ENCODE data around the gene PALMD. TPM values are rescaled to one million over a fixed set of nuclear protein-coding genes. Genes with fewer than 3 reads are reported as not detected.
A peak's percentile ranks its signal among the peaks of the same experiment; 100 is the strongest.

Gene PALMD
- total RNA-seq, 2 donors from 2014 or later: 1.5 to 2.7 TPM

GRCh38 chr1:99676876-99677275 lies 31.0 kb downstream of the PALMD start:
- ATAC-seq (no peak), DNase-seq (no peak)
- intact Hi-C loops (cut with DNase I, micrococcal nuclease): no loop called here

DNA sequence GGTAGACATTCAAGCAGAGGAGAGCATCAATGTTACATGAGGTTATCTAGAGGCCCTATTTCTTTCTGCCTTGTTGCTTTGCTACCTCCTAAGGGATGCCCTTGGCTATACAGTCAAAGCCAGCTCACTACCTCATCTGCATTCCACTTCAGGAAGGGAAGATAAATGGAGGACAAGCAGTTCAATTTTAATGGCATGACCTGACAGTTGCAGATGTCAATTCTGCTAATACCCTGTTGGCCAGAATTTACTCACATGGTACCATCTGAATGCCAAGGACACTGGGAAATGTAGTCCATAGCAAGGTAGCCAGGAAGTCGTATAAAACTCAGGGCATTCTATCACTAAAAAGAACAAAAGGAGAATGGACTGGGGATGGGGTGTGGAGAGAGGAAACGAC lies 31.5 kb downstream of the PALMD start:
- intact Hi-C loops (cut with DNase I, micrococcal nuclease): no loop called here
- no peak for ATAC-seq

GRCh38 chr1:99680270-99680669 lies 34.4 kb downstream of the PALMD start:
- DNase-seq (no peak), ATAC-seq (no peak)
- intact Hi-C loops (cut with DNase I, micrococcal nuclease): no loop called here

More for the DNA sequence above, 31.5 kb downstream of the PALMD start:
- DNase-seq: no peak

GRCh38 chr1:99681583-99681982 lies 35.7 kb downstream of the PALMD start:
- ATAC-seq: no peak
- intact Hi-C loops (cut with DNase I, micrococcal nuclease): no loop called here
- no peak for DNase-seq

- ATAC-seq (no peak), DNase-seq (no peak)
- intact Hi-C loops (cut with DNase I, micrococcal nuclease): no loop called here
These were observed 36.4 kb downstream of the PALMD start for GRCh38 chr1:99682291-99682751.

DNA sequence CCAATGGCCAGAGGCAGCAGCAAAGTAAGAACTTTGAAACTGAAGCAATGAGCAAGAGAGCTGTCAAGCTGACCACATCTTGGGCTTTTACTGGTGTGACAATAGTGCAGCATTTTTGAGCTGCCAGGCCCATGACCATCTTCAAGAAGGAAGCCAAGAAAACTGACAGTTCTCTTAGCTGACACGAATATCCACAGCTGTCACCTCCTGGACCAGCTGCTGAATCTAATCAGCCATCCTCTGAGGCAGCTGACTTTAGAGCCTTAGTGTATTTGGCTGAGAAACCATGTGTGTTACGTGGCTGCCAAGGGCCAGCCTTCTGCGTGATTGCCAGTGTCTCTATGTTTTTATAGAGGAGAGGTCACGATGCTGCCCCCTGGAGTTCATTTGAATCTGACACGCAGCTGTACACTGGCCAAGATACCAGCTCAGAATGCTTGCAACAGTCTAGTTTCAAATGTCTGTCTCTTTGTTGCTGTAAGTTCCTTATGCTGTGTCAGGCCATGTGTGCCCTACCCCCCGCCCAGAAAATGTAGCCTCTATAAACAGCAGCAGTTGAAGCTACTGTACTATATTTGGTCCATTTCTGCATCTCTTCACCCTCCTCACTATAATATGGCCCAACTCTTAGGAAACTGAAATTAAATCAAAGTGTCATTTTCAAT lies 39.7 kb downstream of the PALMD start:
- ATAC-seq (peak; percentile 91), DNase-seq (peak; percentile 56 to 75)
- intact Hi-C loops (cut with DNase I, micrococcal nuclease): no loop called here

DNA sequence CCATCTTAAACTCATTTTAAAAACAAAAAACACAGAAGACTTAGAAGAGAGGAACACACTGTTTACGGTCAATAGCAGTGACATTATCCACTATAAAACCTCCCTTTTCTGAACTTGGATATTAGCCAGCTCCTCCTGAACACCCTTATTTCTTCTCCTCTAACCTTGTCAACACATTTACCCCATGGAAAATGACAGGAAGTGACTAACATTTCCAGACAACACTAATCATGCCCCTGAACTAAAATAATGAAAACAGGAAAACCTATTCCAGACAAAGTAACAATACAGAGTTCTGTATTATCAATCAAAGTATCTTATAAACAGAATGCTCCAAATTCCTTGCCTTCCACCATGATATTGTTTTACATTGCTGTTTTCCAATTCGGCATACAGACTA lies 45.3 kb downstream of the PALMD start:
- no peak for DNase-seq
- intact Hi-C loops (cut with DNase I, micrococcal nuclease): no loop called here
- ATAC-seq: no peak

DNA sequence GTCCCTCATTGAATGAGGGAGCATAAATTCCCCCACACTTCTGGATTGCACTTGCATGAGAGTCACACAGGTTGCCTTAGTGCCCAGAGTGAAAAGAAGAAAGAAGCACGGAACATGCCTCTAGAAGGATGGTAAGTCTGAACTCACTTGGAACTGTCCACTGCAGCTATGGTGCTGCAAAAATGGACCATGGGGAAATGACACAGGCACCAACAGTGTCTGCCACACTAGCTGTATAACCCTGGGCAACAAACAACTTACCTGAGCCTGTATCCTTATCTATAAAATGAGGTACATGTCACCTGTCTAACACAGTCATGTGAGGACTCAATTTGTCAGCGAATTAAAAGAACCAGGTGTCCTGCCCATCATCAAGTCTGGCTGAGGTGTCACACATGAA lies 50.7 kb downstream of the PALMD start:
- ATAC-seq (no peak), DNase-seq (no peak)
- intact Hi-C loops (cut with DNase I, micrococcal nuclease): no loop called here

DNA sequence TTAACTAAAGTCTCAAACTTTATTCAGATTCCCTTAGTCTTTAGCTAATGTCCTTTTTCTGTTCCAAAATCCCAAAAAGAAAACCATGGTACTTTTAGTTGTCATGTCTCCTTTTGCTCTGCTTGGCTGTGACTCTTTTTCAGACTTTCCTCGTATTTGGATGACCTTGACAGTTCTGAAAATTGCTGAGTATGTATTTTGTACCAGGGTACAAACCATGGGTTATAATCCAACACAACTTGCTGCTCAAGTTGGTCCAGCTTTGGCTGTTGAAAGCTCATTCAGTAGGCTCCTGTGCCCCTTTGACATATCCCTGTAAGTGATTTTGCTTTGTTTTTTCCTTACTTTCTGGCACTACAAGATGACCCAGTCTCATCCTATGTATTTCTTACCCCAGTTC lies 51.7 kb downstream of the PALMD start:
- DNase-seq: no peak
- ATAC-seq: no peak
- intact Hi-C loops (cut with DNase I, micrococcal nuclease): no loop called here

- intact Hi-C loops (cut with DNase I, micrococcal nuclease): no loop called here
- ATAC-seq: no peak
- DNase-seq: no peak
These were observed 54.1 kb downstream of the PALMD start for GRCh38 chr1:99700020-99700419.

DNA sequence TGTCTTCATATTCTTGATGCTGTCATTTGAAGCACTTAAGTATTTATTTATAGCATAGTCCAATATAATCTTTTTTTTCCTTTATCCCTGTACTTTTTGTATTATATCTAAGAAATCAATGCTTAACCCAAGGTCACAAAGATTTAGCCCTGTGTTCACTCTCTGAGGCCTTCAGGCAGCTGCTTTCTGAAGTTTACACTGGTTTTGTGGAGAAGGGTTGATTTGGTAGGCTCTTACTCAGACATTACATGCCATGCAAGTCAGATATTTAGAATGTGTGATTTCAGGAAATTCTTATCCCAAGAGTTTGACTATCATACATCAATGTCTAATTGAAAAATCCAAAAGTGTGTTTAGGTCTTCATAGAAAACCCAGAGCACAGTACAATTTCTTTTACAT lies 56.3 kb downstream of the PALMD start:
- intact Hi-C loops (cut with DNase I, micrococcal nuclease): no loop called here
- ATAC-seq: no peak
- no peak for DNase-seq

GRCh38 chr1:99704356-99704816 lies 58.5 kb downstream of the PALMD start:
- ATAC-seq: peak; percentile 56
- intact Hi-C loops (cut with DNase I, micrococcal nuclease): no loop called here
- DNase-seq: peak in 1 of 2 donors; percentile 14

- no peak for ATAC-seq
- DNase-seq: no peak
- intact Hi-C loops (cut with DNase I, micrococcal nuclease): loop anchor here in 1 of 2 donors (5.0 kb wide), 1 partner anchor 528 kb away; no protein-coding TSS in a partner anchor
These were observed 59.5 kb downstream of the PALMD start for GRCh38 chr1:99705385-99705784.

DNA sequence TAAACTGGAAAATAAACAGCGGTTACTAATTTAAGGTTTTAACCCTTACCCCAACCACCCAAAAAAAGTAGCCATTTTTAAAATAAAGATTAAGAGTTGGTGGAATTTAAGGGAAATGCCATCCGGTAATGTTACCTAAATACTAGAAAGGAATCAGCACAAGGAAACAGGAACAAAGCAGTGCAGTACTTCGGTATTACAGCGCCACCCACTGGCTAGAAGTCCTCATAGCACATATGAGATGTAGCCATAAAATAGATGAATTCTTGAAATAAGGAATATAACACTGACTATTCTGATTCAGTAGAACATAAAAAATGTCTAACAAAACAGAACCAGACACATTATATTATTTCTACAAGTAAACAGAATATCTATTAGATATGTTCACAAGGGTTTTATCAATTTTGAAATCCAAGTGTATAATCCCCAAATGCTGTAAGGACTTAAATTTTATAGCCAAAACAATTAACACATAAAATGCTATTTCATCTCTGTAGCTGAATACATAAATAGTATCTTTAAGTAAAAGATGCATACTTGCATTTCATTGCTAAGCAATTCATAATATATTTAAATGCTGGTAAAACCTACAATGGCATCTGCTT lies 61.7 kb downstream of the PALMD start:
- ATAC-seq: peak; percentile 83
- intact Hi-C loops (cut with DNase I, micrococcal nuclease): loop anchor here in 1 of 2 donors (5.0 kb wide), 1 partner anchor 530 kb away; no protein-coding TSS in a partner anchor
- peak; percentile 40 to 78 for DNase-seq

DNA sequence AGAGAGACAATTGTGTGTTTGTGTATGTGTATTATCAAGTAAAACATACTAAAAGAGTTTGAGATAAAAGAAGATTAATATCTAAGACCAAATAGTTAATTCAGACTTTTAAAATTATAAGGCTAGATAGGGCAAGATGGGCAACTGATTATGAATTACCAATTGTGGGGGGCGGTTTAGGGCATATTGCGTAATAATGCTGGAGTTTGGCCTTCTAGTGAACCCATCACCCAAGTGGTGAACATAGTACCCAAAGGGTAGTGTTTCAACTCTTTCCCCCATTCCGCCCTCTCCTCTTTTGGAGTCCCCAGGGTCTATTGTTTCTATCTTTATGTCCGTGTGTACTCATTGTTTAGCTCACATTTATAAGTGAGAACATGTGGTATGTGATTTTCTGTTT lies 65.1 kb downstream of the PALMD start:
- ATAC-seq (no peak), DNase-seq (no peak)
- intact Hi-C loops (cut with DNase I, micrococcal nuclease): no loop called here

DNA sequence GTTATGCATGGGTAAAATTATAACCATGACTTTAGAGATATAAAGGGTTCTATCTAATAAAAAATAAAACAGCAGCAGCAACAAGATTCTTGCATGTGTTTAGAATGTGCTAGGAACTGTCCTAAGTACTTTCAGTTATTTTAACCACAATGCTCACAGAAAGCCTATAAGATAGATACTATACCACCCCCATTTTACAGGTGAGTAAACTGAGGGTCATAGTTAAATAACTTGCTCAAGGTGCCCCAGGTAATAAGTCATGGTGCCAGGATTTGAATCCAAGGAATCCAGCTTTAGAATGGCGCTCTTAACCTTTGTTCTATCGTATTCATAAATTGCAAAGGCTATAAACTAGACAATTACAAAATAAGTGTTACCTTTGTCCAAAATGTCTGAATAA lies 67.1 kb downstream of the PALMD start:
- no peak for DNase-seq
- ATAC-seq: peak; percentile 57
- intact Hi-C loops (cut with DNase I, micrococcal nuclease): no loop called here

- no peak for DNase-seq
- ATAC-seq: no peak
- intact Hi-C loops (cut with DNase I, micrococcal nuclease): no loop called here
These were observed 71.1 kb downstream of the PALMD start for GRCh38 chr1:99717005-99717404.

DNA sequence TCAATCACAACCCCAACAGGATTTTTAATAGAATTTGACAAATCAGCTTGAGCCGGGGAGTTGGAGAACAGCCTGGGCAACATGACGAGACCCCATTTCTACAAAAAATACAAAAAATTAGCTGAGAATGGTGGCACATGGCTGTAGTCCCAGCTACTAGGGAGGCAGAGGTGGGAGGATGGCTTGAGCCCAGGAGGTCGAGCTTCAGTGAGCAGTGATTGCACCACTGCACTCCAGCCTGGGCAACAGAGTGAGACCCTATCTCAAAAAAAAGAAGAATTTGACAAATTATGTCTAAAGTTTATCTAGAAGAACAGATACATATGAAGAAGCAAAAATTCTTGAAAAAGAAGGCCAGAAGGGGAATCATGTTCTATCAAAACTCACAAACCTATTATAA lies 77.3 kb downstream of the PALMD start:
- intact Hi-C loops (cut with DNase I, micrococcal nuclease): no loop called here
- ATAC-seq (no peak), DNase-seq (no peak)

- intact Hi-C loops (cut with DNase I, micrococcal nuclease): no loop called here
- no peak for DNase-seq
- no peak for ATAC-seq
These were observed 80.1 kb downstream of the PALMD start for GRCh38 chr1:99725996-99726395.

- intact Hi-C loops (cut with DNase I, micrococcal nuclease): no loop called here
- ATAC-seq (no peak), DNase-seq (no peak)
These were observed 80.5 kb downstream of the PALMD start for GRCh38 chr1:99726407-99726806.

DNA sequence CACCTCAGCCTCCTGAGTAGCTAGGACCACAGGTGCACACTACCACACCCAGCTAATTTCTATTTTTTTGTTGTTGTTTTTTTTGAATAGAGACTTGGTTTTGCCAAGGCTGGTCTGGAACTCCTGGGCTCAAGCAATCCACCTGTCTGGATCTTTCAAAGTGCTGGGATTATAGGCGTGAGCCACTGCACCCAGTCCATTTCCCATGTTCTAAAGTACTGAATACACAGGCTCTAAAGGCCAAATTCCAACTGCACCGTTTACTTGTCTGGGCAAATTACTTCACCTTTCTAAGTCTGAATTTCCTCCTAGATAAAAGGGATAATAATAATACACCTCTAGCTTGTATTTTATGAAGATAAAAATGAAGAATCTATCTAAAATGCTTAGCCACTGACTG lies 80.9 kb downstream of the PALMD start:
- peak; percentile 98 for ATAC-seq
- intact Hi-C loops (cut with DNase I, micrococcal nuclease): no loop called here
- peak in 1 of 2 donors; percentile 12 for DNase-seq
